ENCODE measurements around the gene RAD9A.

RAD9A gene

DNA sequence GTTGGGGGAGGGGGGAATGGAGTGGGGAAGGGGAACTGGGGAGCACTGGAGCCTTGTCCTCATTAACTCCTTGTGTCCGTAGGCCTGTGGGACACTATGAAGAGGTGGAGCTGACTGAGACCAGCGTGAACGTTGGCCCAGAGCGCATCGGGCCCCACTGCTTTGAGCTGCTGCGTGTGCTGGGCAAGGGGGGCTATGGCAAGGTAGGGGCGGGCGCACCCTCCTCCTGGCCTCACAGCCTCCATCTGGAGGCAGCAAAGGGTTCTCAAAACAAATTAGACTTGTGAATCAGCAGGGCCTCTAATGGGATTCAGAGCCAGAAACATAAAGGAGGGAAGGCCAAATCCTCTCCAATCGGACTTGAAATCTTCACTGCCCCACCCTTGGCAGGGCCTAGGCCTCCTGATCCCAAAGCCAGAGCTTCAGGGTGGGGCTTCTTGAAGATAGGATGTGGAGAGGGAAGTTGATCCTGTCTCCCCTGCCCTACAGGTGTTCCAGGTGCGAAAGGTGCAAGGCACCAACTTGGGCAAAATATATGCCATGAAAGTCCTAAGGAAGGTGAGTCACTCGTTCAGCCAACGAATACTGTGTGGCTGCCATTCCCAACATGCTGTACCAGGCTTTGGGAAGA lies 37.4 kb downstream of the RAD9A start:
- H4K8ac ChIP-seq (ENCODE audit: low read length) = peak overlapping the region; percentile 97
- 58% methylated on average over 12 of the region's 12 CpGs for WGBS
- peak overlapping the region; percentile 78 for H4K91ac ChIP-seq (ENCODE audit: low read length)
- H3K4me3 ChIP-seq (ENCODE audit: insufficient read depth in 1 of 2, low read depth in 1 of 2, low read length in 2 of 2) = peak overlapping the region; percentile 84 to 93
- H2BK12ac ChIP-seq (ENCODE audit: low read length in 2 of 2) = no peak overlapping the region
- H3K79me1 ChIP-seq (replicated peaks; ENCODE audit: low read length, poor library complexity, severe bottlenecking) = peaks cover 23% of the 10 kb centered on the region
- H2BK120ac ChIP-seq (ENCODE audit: low read depth, low read length) = no peak overlapping the region
- no peak overlapping the region for H2BK5ac ChIP-seq (ENCODE audit: low read depth, low read length, poor library complexity, severe bottlenecking)
- no peak overlapping the region for H3K18ac ChIP-seq (ENCODE audit: low read depth in 1 of 2, low read length in 2 of 2)
- no peaks in the 10 kb centered on the region for H3K27me3 ChIP-seq (ENCODE audit: control insufficient read depth in 1 of 2, insufficient read depth in 1 of 2, low read length in 2 of 2)
- no peak for DNase-seq
- peak overlapping the region; percentile 44 for H2AK5ac ChIP-seq (ENCODE audit: low read length, severe bottlenecking)
- H3K14ac ChIP-seq (ENCODE audit: low read length in 2 of 2) = no peak overlapping the region
- peaks cover 13% of the 10 kb centered on the region for H3K4me1 ChIP-seq (ENCODE audit: control insufficient read depth, insufficient read depth, low read depth, low read length)
- H2BK15ac ChIP-seq (ENCODE audit: low read depth, poor library complexity, severe bottlenecking) = no peak overlapping the region
- H3K36me3 ChIP-seq (ENCODE audit: control insufficient read depth in 1 of 2, insufficient read depth in 2 of 2, low read depth in 1 of 2, low read length in 2 of 2) = peaks cover 35 to 45% of the 10 kb centered on the region in 2 experiments
- H3K9ac ChIP-seq (ENCODE audit: low read length) = peak overlapping the region; percentile 97
- H2AFZ ChIP-seq (ENCODE audit: low read depth, low read length) = no peak overlapping the region
- peak overlapping the region; percentile 5 for H3K27ac ChIP-seq (ENCODE audit: low read length, poor library complexity, severe bottlenecking)
- H3K4ac ChIP-seq (ENCODE audit: low read depth in 1 of 2, low read length in 2 of 2) = peak overlapping the region; percentile 21 to 90
- peak overlapping the region; percentile 77 for H3K4me2 ChIP-seq (ENCODE audit: low read length, poor library complexity, severe bottlenecking)
- H3K23ac ChIP-seq (ENCODE audit: low read length in 2 of 2) = no peak overlapping the region
- H3K9me3 ChIP-seq (ENCODE audit: control insufficient read depth, low read length) = no peaks in the 10 kb centered on the region

DNA sequence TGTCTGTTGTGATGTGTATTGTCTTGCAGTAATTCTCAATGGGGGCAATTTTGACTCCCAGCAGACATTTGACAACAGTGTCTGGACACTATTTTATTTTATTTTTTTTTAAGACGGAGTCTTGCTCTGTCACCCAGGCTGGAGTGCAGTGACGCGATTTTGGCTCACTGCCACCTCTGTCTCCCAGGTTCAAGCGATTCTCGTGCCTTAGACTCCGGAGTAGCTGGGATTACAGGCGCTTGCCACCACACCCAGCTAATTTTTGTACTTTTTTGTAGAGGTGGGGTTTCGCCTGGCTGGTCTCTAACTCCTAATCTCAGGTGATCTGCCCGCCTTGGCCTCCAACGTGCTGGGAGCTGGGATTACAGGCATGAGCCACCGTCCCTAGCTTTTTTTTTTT lies 37.9 kb downstream of the RAD9A start:
- no peak overlapping the region for H2BK12ac ChIP-seq (ENCODE audit: low read length in 2 of 2)
- no peak overlapping the region for H3K23ac ChIP-seq (ENCODE audit: low read length in 2 of 2)
- no peak overlapping the region for H2BK15ac ChIP-seq (ENCODE audit: low read depth, poor library complexity, severe bottlenecking)
- peaks cover 12% of the 10 kb centered on the region for H3K4me1 ChIP-seq (ENCODE audit: control insufficient read depth, insufficient read depth, low read depth, low read length)
- no peak overlapping the region for H3K27ac ChIP-seq (ENCODE audit: low read length, poor library complexity, severe bottlenecking)
- no peak overlapping the region for H3K4me2 ChIP-seq (ENCODE audit: low read length, poor library complexity, severe bottlenecking)
- H3K9me3 ChIP-seq (ENCODE audit: control insufficient read depth, low read length) = no peaks in the 10 kb centered on the region
- peaks cover 41 to 45% of the 10 kb centered on the region in 2 experiments for H3K36me3 ChIP-seq (ENCODE audit: control insufficient read depth in 1 of 2, insufficient read depth in 2 of 2, low read depth in 1 of 2, low read length in 2 of 2)
- no peak overlapping the region for H3K18ac ChIP-seq (ENCODE audit: low read depth in 1 of 2, low read length in 2 of 2)
- peak overlapping the region in 1 of 2 experiments; percentile 93 for H3K4me3 ChIP-seq (ENCODE audit: insufficient read depth in 1 of 2, low read depth in 1 of 2, low read length in 2 of 2)
- no peak overlapping the region for H4K91ac ChIP-seq (ENCODE audit: low read length)
- no peak overlapping the region for H3K14ac ChIP-seq (ENCODE audit: low read length in 2 of 2)
- H3K79me1 ChIP-seq (replicated peaks; ENCODE audit: low read length, poor library complexity, severe bottlenecking) = peaks cover 29% of the 10 kb centered on the region
- DNase-seq = no peak
- H3K27me3 ChIP-seq (ENCODE audit: control insufficient read depth in 1 of 2, insufficient read depth in 1 of 2, low read length in 2 of 2) = no peaks in the 10 kb centered on the region
- peak overlapping the region; percentile 97 for H3K9ac ChIP-seq (ENCODE audit: low read length)
- no peak overlapping the region for H2AFZ ChIP-seq (ENCODE audit: low read depth, low read length)
- no peak overlapping the region for H4K8ac ChIP-seq (ENCODE audit: low read length)
- WGBS = 92% methylated on average over 11 of the region's 11 CpGs
- no peak overlapping the region for H2BK5ac ChIP-seq (ENCODE audit: low read depth, low read length, poor library complexity, severe bottlenecking)
- no peak overlapping the region for H3K4ac ChIP-seq (ENCODE audit: low read depth in 1 of 2, low read length in 2 of 2)
- no peak overlapping the region for H2BK120ac ChIP-seq (ENCODE audit: low read depth, low read length)
- no peak overlapping the region for H2AK5ac ChIP-seq (ENCODE audit: low read length, severe bottlenecking)

- no peak overlapping the region for H2BK15ac ChIP-seq (ENCODE audit: low read depth, poor library complexity, severe bottlenecking)
- H3K18ac ChIP-seq (ENCODE audit: low read depth in 1 of 2, low read length in 2 of 2) = no peak overlapping the region
- 95% methylated on average over 20 of the region's 24 CpGs for WGBS
- no peak for DNase-seq
- H3K4me1 ChIP-seq (ENCODE audit: control insufficient read depth, insufficient read depth, low read depth, low read length) = peaks cover 30% of the 10 kb centered on the region
- H3K27ac ChIP-seq (ENCODE audit: low read length, poor library complexity, severe bottlenecking) = no peak overlapping the region
- no peak overlapping the region for H3K4me2 ChIP-seq (ENCODE audit: low read length, poor library complexity, severe bottlenecking)
- H3K79me1 ChIP-seq (replicated peaks; ENCODE audit: low read length, poor library complexity, severe bottlenecking) = peaks cover 40% of the 10 kb centered on the region
- no peak overlapping the region for H2AFZ ChIP-seq (ENCODE audit: low read depth, low read length)
- H3K36me3 ChIP-seq (ENCODE audit: control insufficient read depth in 1 of 2, insufficient read depth in 2 of 2, low read depth in 1 of 2, low read length in 2 of 2) = peaks cover 53 to 64% of the 10 kb centered on the region in 2 experiments
- H2BK120ac ChIP-seq (ENCODE audit: low read depth, low read length) = no peak overlapping the region
- H3K23ac ChIP-seq (ENCODE audit: low read length in 2 of 2) = no peak overlapping the region
- no peak overlapping the region for H3K4me3 ChIP-seq (ENCODE audit: insufficient read depth in 1 of 2, low read depth in 1 of 2, low read length in 2 of 2)
- no peaks in the 10 kb centered on the region for H3K27me3 ChIP-seq (ENCODE audit: control insufficient read depth in 1 of 2, insufficient read depth in 1 of 2, low read length in 2 of 2)
- H4K91ac ChIP-seq (ENCODE audit: low read length) = no peak overlapping the region
- no peak overlapping the region for H2BK5ac ChIP-seq (ENCODE audit: low read depth, low read length, poor library complexity, severe bottlenecking)
- H4K8ac ChIP-seq (ENCODE audit: low read length) = no peak overlapping the region
- no peak overlapping the region for H2AK5ac ChIP-seq (ENCODE audit: low read length, severe bottlenecking)
- no peak overlapping the region for H3K9ac ChIP-seq (ENCODE audit: low read length)
- H3K9me3 ChIP-seq (ENCODE audit: control insufficient read depth, low read length) = no peaks in the 10 kb centered on the region
- H3K14ac ChIP-seq (ENCODE audit: low read length in 2 of 2) = no peak overlapping the region
- no peak overlapping the region for H3K4ac ChIP-seq (ENCODE audit: low read depth in 1 of 2, low read length in 2 of 2)
- no peak overlapping the region for H2BK12ac ChIP-seq (ENCODE audit: low read length in 2 of 2)
These were observed 39.8 kb downstream of the RAD9A start for GRCh38 chr11:67431346-67432249.

DNA sequence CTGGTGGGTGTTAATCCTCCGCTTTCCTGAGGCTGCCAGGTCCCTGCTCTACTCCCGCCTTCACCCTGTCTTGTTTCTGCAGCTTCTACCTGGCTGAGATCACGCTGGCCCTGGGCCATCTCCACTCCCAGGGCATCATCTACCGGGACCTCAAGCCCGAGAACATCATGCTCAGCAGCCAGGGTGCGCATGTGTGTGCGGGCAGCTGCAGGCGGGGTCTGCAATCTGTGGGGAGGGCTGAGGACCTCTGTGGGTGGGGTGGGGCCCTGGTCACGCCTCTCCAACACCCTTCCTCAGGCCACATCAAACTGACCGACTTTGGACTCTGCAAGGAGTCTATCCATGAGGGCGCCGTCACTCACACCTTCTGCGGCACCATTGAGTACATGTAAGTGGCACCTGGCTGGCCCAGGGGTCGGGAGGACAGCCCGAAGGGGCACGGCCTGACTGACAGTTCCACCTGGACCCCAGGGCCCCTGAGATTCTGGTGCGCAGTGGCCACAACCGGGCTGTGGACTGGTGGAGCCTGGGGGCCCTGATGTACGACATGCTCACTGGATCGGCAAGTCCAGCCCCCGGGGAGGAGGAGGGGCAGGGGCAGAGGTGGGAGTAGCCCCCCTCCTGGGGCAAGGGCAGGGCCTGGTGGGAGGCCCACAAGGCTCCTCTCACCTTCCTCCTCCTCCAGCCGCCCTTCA lies 41.0 kb downstream of the RAD9A start:
- H3K4me2 ChIP-seq (ENCODE audit: low read length, poor library complexity, severe bottlenecking) = no peak overlapping the region
- no peak overlapping the region for H2AFZ ChIP-seq (ENCODE audit: low read depth, low read length)
- no peak overlapping the region for H2BK12ac ChIP-seq (ENCODE audit: low read length in 2 of 2)
- WGBS = 95% methylated on average over 22 of the region's 22 CpGs
- H4K8ac ChIP-seq (ENCODE audit: low read length) = no peak overlapping the region
- no peak overlapping the region for H3K4me3 ChIP-seq (ENCODE audit: insufficient read depth in 1 of 2, low read depth in 1 of 2, low read length in 2 of 2)
- no peak overlapping the region for H3K18ac ChIP-seq (ENCODE audit: low read depth in 1 of 2, low read length in 2 of 2)
- no peaks in the 10 kb centered on the region for H3K27me3 ChIP-seq (ENCODE audit: control insufficient read depth in 1 of 2, insufficient read depth in 1 of 2, low read length in 2 of 2)
- no peak overlapping the region for H3K23ac ChIP-seq (ENCODE audit: low read length in 2 of 2)
- DNase-seq = no peak
- no peak overlapping the region for H2BK120ac ChIP-seq (ENCODE audit: low read depth, low read length)
- no peaks in the 10 kb centered on the region for H3K9me3 ChIP-seq (ENCODE audit: control insufficient read depth, low read length)
- no peak overlapping the region for H2BK15ac ChIP-seq (ENCODE audit: low read depth, poor library complexity, severe bottlenecking)
- no peak overlapping the region for H2AK5ac ChIP-seq (ENCODE audit: low read length, severe bottlenecking)
- H4K91ac ChIP-seq (ENCODE audit: low read length) = no peak overlapping the region
- H3K27ac ChIP-seq (ENCODE audit: low read length, poor library complexity, severe bottlenecking) = no peak overlapping the region
- peaks cover 40% of the 10 kb centered on the region for H3K79me1 ChIP-seq (replicated peaks; ENCODE audit: low read length, poor library complexity, severe bottlenecking)
- H3K9ac ChIP-seq (ENCODE audit: low read length) = no peak overlapping the region
- peaks cover 59 to 70% of the 10 kb centered on the region in 2 experiments for H3K36me3 ChIP-seq (ENCODE audit: control insufficient read depth in 1 of 2, insufficient read depth in 2 of 2, low read depth in 1 of 2, low read length in 2 of 2)
- no peak overlapping the region for H2BK5ac ChIP-seq (ENCODE audit: low read depth, low read length, poor library complexity, severe bottlenecking)
- peaks cover 40% of the 10 kb centered on the region for H3K4me1 ChIP-seq (ENCODE audit: control insufficient read depth, insufficient read depth, low read depth, low read length)
- no peak overlapping the region for H3K14ac ChIP-seq (ENCODE audit: low read length in 2 of 2)
- no peak overlapping the region for H3K4ac ChIP-seq (ENCODE audit: low read depth in 1 of 2, low read length in 2 of 2)
